GM23338 (cell line): Measurements from ENCODE around the gene AGRN. TPM values are rescaled to one million over a fixed set of nuclear protein-coding genes. Genes with fewer than 3 reads are reported as not detected.

Experiments used
- ATAC-seq: fragments of 200-7000 bp; cut with Tn5 transposase; 3 replicates; pipeline ENCODE4 v1.9.1; 2020
- DNase-seq: peaks from one replicate; pipeline ENCODE4 v3.0.0-alpha.2; 2015; ENCODE audit warnings: low spot score
- H2AFZ ChIP-seq: fragments of 200-600 bp; sonication (generic); 2 replicates; pipeline ENCODE4 v1.8.0; 2016; ENCODE audit warnings: antibody characterized with exemption, mild to moderate bottlenecking, moderate library complexity
- H3F3A ChIP-seq: fragments of 200-600 bp; sonication (generic); replicated peaks from 2 replicates; pipeline ENCODE4 v1.8.0; 2017; ENCODE audit warnings: antibody characterized with exemption, mixed run types, low read depth
- H3K27ac ChIP-seq: fragments of 200-600 bp; sonication (generic); 2 replicates; pipeline ENCODE4 v1.6.1; 2016; ENCODE audit warnings: low read depth
- H3K27me3 ChIP-seq: fragments of 200-600 bp; sonication (generic); 2 replicates; pipeline ENCODE4 v1.8.0; 2016; ENCODE audit warnings: mild to moderate bottlenecking, mixed run types, moderate library complexity; ENCODE audit not compliant: insufficient read depth
- H3K36me3 ChIP-seq: fragments of 200-600 bp; sonication (generic); 2 replicates; pipeline ENCODE4 v1.8.0; 2016; ENCODE audit warnings: mild to moderate bottlenecking; ENCODE audit not compliant: insufficient read depth
- H3K4me1 ChIP-seq: fragments of 200-600 bp; sonication (generic); 2 replicates; pipeline ENCODE4 v1.8.0; 2016; ENCODE audit warnings: mild to moderate bottlenecking, moderate library complexity; ENCODE audit not compliant: insufficient read depth
- H3K4me2 ChIP-seq: fragments of 200-600 bp; sonication (generic); 2 replicates; pipeline ENCODE4 v1.7.1; 2017; ENCODE audit warnings: mixed run types
- H3K4me3 ChIP-seq: fragments of 200-600 bp; sonication (generic); 2 replicates; pipeline ENCODE4 v1.6.1; 2016; ENCODE audit warnings: mixed run types
- H3K79me2 ChIP-seq: fragments of 200-600 bp; sonication (generic); replicated peaks from 2 replicates; pipeline ENCODE4 v1.8.0; 2017; ENCODE audit warnings: mild to moderate bottlenecking; ENCODE audit not compliant: insufficient read depth
- H3K9me2 ChIP-seq: fragments of 200-600 bp; sonication (generic); 2 replicates; pipeline ENCODE4 v1.8.0; 2017; ENCODE audit not compliant: insufficient read depth
- H4K20me1 ChIP-seq: fragments of 200-600 bp; sonication (generic); replicated peaks from 2 replicates; pipeline ENCODE4 v1.8.0; 2017; ENCODE audit warnings: mild to moderate bottlenecking; ENCODE audit not compliant: insufficient read depth
- H3K27ac Mint-ChIP-seq: 2 replicates; pipeline ENCODE4 v1.8.0; 2020; ENCODE audit warnings: inconsistent platforms, mild to moderate bottlenecking, moderate library complexity, mixed read lengths
- H3K27me3 Mint-ChIP-seq: 3 replicates; pipeline ENCODE4 v1.8.0; 2022; ENCODE audit warnings: low read depth, mild to moderate bottlenecking, moderate library complexity, mixed read lengths, inconsistent platforms; ENCODE audit not compliant: insufficient read depth, poor library complexity
- H3K36me3 Mint-ChIP-seq: 3 replicates; pipeline ENCODE4 v1.8.0; 2021; ENCODE audit warnings: low read depth, mild to moderate bottlenecking, inconsistent platforms, moderate library complexity, mixed read lengths
- H3K4me1 Mint-ChIP-seq: 3 replicates; pipeline ENCODE4 v1.8.0; 2020; ENCODE audit warnings: mild to moderate bottlenecking, inconsistent platforms, mixed read lengths
- H3K4me3 Mint-ChIP-seq: 3 replicates; pipeline ENCODE4 v1.8.0; 2021; ENCODE audit warnings: moderate library complexity, mild to moderate bottlenecking, inconsistent platforms, mixed read lengths
- H3K9me3 Mint-ChIP-seq: 3 replicates; pipeline ENCODE4 v1.8.0; 2020; ENCODE audit warnings: moderate library complexity, mild to moderate bottlenecking, inconsistent platforms, mixed read lengths
- CREB1 ChIP-seq: fragments of 250-450 bp; sonication (Bioruptor Pico); IDR thresholded peaks from 2 replicates; pipeline ENCODE4 v1.5.0; 2020; ENCODE audit warnings: low read depth, mild to moderate bottlenecking, moderate library complexity
- EZH2 ChIP-seq: fragments of 200-600 bp; sonication (generic); IDR thresholded peaks from one replicate; pipeline ENCODE4 v1.8.0; 2017; ENCODE audit warnings: antibody characterized with exemption, mild to moderate bottlenecking, low read depth; ENCODE audit not compliant: unreplicated experiment
- EZH2phosphoT487 ChIP-seq: fragments of 200-600 bp; sonication (generic); IDR thresholded peaks from one replicate; pipeline ENCODE4 v1.8.1; 2018; ENCODE audit warnings: antibody characterized with exemption; ENCODE audit not compliant: unreplicated experiment
- JUNB ChIP-seq: IDR thresholded peaks from one replicate; pipeline ENCODE4 v1.6.1; 2016; ENCODE audit warnings: antibody characterized with exemption; ENCODE audit not compliant: unreplicated experiment
- NANOG ChIP-seq: IDR thresholded peaks from 2 replicates; pipeline ENCODE4 v1.6.1; 2016; ENCODE audit warnings: antibody characterized with exemption, borderline replicate concordance
- POLR2AphosphoS5 ChIP-seq: IDR thresholded peaks from 2 replicates; pipeline ENCODE4 v1.6.1; 2016; ENCODE audit warnings: antibody characterized with exemption, low read depth
- ZNF114 ChIP-seq: fragments of 250-450 bp; sonication (Bioruptor Pico); IDR thresholded peaks from 2 replicates; pipeline ENCODE4 v1.5.0; 2020; ENCODE audit warnings: mild to moderate bottlenecking, moderate library complexity
- ZNF331 ChIP-seq: fragments of 250-450 bp; sonication (Bioruptor Pico); IDR thresholded peaks from 2 replicates; pipeline ENCODE4 v1.5.0; 2020; ENCODE audit warnings: low read depth, mild to moderate bottlenecking, moderate library complexity
- polyA plus RNA-seq: library from polyadenylated mRNA; unstranded; fragments of >200 nt; fragmentation: Nextera tagmentation; extraction: Ambion mirVana; gene quantifications from 2 replicates; pipeline ENCODE4 v1.2.1, GENCODE V29; 2016
- total RNA-seq: library from RNA; depleted of rRNA; stranded (reverse); fragments of >200 nt; shearing (Covaris generic); gene quantifications from 2 replicates; pipeline ENCODE4 v1.2.3, GENCODE V29; 2014
- TF ChIP-seq, protein P1 (sequence below): IDR thresholded peaks from one replicate; pipeline ENCODE4 v1.6.1; 2018; ENCODE audit warnings: antibody characterized with exemption; ENCODE audit not compliant: unreplicated experiment
- TF ChIP-seq, protein P2 (sequence below), 2 experiments: fragments of 200-600 bp in 1 of 2; sonication (generic) in 1 of 2; conservative IDR thresholded peaks; 2 replicates each; pipeline versions ENCODE4 v1.5.1 to v1.6.1; 2016 to 2017; ENCODE audit warnings: antibody characterized with exemption in 2 of 2, low read depth in 2 of 2, mild to moderate bottlenecking in 2 of 2, moderate library complexity in 1 of 2
- TF ChIP-seq, protein P3 (sequence below): fragments of 250-450 bp; sonication (Bioruptor Pico); IDR thresholded peaks from 2 replicates; pipeline ENCODE4 v1.5.0; 2020; ENCODE audit warnings: mild to moderate bottlenecking, moderate library complexity

Gene AGRN
- total and polyA plus RNA-seq, 2 experiments from 2014 or later = 12.3 to 185 TPM

DNA sequence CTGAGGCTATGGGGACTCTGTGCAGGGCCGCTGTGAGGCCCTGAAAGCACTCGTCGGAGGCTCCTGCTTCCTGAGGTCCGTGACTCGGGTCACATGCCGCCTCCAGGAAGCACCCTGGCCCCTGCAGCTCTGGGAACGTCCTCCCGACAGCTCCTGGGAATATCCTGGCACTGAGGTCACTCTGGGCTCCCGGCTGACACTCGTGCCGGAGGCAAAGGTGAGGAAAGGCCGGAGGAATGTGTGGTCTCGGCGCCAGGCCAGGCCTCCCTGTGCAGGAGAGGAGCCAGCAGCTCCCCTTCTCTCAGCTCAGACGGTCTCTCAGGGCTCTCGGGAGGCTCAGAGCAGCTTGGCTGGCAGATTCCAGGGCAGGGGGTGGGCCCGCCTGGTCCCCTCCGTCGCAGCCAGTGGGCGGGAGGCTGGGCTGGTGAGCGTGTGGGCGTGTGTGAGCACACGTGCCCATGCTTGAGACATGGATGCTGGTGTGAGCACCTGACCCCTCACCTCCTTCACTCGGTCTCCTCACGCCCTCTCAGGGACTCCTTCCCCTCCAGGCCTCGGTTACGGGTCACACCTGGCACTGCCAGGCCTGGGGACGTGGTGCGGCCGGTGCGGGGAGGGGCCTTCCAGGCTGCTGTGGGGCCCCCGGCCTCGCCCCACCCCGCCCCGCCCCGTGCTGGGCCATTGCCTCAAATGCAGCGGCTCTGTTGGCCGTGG lies 59.6 kb downstream of the AGRN start:
- no peak overlapping the region for H3K27ac ChIP-seq
- H3K36me3 ChIP-seq = no peaks in the 10 kb centered on the region
- Mint-ChIP-seq H3K27me3 (peaks cover 11% of the 10 kb centered on the region), H3K4me3 (peak overlapping the region; percentile 64; the same call in 2 of the 3 replicates), H3K36me3 (no peaks in the 10 kb centered on the region), H3K27ac (no peak overlapping the region), H3K9me3 (no peaks in the 10 kb centered on the region), H3K4me1 (no peaks in the 10 kb centered on the region)
- H3F3A ChIP-seq = no peaks in the 10 kb centered on the region
- H2AFZ ChIP-seq = peak overlapping the region; percentile 81
- peak; percentile 77 for DNase-seq
- ATAC-seq = peak; percentile 73
- peak overlapping the region; percentile 55 for H3K4me3 ChIP-seq
- H3K27me3 ChIP-seq = no peaks in the 10 kb centered on the region
- TF ChIP-seq ZNF331 (no peak), JUNB (no peak), EZH2 (no peak), NANOG (no peak), CREB1 (CRISPR knock-in tag) (no peak), ZNF114 (CRISPR knock-in tag) (no peak), POLR2AphosphoS5 (no peak; the same call in 1 of the 2 replicates), EZH2phosphoT487 (no peak)
- TF ChIP-seq, protein P1, sequence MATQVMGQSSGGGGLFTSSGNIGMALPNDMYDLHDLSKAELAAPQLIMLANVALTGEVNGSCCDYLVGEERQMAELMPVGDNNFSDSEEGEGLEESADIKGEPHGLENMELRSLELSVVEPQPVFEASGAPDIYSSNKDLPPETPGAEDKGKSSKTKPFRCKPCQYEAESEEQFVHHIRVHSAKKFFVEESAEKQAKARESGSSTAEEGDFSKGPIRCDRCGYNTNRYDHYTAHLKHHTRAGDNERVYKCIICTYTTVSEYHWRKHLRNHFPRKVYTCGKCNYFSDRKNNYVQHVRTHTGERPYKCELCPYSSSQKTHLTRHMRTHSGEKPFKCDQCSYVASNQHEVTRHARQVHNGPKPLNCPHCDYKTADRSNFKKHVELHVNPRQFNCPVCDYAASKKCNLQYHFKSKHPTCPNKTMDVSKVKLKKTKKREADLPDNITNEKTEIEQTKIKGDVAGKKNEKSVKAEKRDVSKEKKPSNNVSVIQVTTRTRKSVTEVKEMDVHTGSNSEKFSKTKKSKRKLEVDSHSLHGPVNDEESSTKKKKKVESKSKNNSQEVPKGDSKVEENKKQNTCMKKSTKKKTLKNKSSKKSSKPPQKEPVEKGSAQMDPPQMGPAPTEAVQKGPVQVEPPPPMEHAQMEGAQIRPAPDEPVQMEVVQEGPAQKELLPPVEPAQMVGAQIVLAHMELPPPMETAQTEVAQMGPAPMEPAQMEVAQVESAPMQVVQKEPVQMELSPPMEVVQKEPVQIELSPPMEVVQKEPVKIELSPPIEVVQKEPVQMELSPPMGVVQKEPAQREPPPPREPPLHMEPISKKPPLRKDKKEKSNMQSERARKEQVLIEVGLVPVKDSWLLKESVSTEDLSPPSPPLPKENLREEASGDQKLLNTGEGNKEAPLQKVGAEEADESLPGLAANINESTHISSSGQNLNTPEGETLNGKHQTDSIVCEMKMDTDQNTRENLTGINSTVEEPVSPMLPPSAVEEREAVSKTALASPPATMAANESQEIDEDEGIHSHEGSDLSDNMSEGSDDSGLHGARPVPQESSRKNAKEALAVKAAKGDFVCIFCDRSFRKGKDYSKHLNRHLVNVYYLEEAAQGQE = no peak
- TF ChIP-seq, protein P2, sequence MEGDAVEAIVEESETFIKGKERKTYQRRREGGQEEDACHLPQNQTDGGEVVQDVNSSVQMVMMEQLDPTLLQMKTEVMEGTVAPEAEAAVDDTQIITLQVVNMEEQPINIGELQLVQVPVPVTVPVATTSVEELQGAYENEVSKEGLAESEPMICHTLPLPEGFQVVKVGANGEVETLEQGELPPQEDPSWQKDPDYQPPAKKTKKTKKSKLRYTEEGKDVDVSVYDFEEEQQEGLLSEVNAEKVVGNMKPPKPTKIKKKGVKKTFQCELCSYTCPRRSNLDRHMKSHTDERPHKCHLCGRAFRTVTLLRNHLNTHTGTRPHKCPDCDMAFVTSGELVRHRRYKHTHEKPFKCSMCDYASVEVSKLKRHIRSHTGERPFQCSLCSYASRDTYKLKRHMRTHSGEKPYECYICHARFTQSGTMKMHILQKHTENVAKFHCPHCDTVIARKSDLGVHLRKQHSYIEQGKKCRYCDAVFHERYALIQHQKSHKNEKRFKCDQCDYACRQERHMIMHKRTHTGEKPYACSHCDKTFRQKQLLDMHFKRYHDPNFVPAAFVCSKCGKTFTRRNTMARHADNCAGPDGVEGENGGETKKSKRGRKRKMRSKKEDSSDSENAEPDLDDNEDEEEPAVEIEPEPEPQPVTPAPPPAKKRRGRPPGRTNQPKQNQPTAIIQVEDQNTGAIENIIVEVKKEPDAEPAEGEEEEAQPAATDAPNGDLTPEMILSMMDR (conservative IDR thresholded peaks at IDR 0.05; ENCODE audit: low read depth in 2 of 2) = no peak
- TF ChIP-seq, protein P3, sequence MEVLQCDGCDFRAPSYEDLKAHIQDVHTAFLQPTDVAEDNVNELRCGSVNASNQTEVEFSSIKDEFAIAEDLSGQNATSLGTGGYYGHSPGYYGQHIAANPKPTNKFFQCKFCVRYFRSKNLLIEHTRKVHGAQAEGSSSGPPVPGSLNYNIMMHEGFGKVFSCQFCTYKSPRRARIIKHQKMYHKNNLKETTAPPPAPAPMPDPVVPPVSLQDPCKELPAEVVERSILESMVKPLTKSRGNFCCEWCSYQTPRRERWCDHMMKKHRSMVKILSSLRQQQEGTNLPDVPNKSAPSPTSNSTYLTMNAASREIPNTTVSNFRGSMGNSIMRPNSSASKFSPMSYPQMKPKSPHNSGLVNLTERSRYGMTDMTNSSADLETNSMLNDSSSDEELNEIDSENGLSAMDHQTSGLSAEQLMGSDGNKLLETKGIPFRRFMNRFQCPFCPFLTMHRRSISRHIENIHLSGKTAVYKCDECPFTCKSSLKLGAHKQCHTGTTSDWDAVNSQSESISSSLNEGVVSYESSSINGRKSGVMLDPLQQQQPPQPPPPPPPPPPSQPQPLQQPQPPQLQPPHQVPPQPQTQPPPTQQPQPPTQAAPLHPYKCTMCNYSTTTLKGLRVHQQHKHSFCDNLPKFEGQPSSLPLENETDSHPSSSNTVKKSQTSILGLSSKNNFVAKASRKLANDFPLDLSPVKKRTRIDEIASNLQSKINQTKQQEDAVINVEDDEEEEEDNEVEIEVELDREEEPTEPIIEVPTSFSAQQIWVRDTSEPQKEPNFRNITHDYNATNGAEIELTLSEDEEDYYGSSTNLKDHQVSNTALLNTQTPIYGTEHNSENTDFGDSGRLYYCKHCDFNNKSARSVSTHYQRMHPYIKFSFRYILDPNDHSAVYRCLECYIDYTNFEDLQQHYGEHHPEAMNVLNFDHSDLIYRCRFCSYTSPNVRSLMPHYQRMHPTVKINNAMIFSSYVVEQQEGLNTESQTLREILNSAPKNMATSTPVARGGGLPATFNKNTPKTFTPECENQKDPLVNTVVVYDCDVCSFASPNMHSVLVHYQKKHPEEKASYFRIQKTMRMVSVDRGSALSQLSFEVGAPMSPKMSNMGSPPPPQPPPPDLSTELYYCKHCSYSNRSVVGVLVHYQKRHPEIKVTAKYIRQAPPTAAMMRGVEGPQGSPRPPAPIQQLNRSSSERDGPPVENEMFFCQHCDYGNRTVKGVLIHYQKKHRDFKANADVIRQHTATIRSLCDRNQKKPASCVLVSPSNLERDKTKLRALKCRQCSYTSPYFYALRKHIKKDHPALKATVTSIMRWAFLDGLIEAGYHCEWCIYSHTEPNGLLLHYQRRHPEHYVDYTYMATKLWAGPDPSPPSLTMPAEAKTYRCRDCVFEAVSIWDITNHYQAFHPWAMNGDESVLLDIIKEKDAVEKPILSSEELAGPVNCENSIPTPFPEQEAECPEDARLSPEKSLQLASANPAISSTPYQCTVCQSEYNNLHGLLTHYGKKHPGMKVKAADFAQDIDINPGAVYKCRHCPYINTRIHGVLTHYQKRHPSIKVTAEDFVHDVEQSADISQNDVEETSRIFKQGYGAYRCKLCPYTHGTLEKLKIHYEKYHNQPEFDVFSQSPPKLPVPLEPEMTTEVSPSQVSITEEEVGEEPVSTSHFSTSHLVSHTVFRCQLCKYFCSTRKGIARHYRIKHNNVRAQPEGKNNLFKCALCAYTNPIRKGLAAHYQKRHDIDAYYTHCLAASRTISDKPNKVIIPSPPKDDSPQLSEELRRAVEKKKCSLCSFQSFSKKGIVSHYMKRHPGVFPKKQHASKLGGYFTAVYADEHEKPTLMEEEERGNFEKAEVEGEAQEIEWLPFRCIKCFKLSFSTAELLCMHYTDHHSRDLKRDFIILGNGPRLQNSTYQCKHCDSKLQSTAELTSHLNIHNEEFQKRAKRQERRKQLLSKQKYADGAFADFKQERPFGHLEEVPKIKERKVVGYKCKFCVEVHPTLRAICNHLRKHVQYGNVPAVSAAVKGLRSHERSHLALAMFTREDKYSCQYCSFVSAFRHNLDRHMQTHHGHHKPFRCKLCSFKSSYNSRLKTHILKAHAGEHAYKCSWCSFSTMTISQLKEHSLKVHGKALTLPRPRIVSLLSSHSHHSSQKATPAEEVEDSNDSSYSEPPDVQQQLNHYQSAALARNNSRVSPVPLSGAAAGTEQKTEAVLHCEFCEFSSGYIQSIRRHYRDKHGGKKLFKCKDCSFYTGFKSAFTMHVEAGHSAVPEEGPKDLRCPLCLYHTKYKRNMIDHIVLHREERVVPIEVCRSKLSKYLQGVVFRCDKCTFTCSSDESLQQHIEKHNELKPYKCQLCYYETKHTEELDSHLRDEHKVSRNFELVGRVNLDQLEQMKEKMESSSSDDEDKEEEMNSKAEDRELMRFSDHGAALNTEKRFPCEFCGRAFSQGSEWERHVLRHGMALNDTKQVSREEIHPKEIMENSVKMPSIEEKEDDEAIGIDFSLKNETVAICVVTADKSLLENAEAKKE (CRISPR knock-in tag) = no peak
- peak overlapping the region; percentile 81 for H3K4me2 ChIP-seq
- no peaks in the 10 kb centered on the region for H3K9me2 ChIP-seq
- no peaks in the 10 kb centered on the region for H3K79me2 ChIP-seq
- no peaks in the 10 kb centered on the region for H4K20me1 ChIP-seq
- no peaks in the 10 kb centered on the region; the same call in 1 of the 2 replicates for H3K4me1 ChIP-seq
